ENCODE data around the gene GRM7. TPM values are rescaled to one million over a fixed set of nuclear protein-coding genes. Genes with fewer than 3 reads are reported as not detected.

The GRM7 gene
- total RNA-seq, 1 experiment from 2014 or later, result 0.28 TPM

DNA sequence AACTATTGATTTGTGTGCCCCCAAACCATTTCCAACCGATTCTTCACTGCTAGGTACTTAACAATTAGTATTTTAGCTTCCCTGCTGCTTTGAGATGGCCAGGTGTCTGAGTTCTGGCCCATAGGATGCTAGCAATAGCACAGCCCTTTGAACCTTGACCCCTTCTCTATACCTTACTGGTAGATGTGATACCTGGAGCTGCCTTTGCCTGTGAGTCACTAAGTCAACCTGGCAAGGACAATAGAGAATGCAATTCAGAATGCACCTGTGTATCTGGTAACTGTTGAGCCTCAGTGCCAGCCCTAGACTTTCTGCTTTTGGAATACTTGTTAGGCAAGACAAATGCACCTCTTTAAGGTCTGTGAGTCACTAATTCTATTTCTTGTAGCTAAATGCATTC is 467.4 kb downstream of the GRM7 start:
- H2AFZ ChIP-seq (ENCODE audit: low read length), result no peak overlapping the region
- no peak overlapping the region for H2AK5ac ChIP-seq (ENCODE audit: insufficient read length, low read length)
- H3K56ac ChIP-seq (ENCODE audit: insufficient read length, low read depth, low read length), result no peak overlapping the region
- H3K79me1 ChIP-seq (ENCODE audit: insufficient read depth, low read depth, low read length, poor library complexity, severe bottlenecking), result no peaks in the 10 kb centered on the region
- Mint-ChIP-seq H3K27me3 (ENCODE audit: low read depth) (no peaks in the 10 kb centered on the region), H3K4me1 (peaks cover 6% of the 10 kb centered on the region in 2 experiments), H3K36me3 (ENCODE audit: insufficient read depth in 1 of 3, low read depth in 3 of 3) (no peaks in the 10 kb centered on the region), H3K4me3 (no peak overlapping the region), H3K9me3 (no peaks in the 10 kb centered on the region), H3K27ac (no peak overlapping the region)
- H4K20me1 ChIP-seq (ENCODE audit: control insufficient read depth, insufficient read depth, insufficient read length), result no peaks in the 10 kb centered on the region
- H3K23ac ChIP-seq (ENCODE audit: insufficient read length, low read depth, low read length), result no peak overlapping the region
- TF ChIP-seq, protein P1, sequence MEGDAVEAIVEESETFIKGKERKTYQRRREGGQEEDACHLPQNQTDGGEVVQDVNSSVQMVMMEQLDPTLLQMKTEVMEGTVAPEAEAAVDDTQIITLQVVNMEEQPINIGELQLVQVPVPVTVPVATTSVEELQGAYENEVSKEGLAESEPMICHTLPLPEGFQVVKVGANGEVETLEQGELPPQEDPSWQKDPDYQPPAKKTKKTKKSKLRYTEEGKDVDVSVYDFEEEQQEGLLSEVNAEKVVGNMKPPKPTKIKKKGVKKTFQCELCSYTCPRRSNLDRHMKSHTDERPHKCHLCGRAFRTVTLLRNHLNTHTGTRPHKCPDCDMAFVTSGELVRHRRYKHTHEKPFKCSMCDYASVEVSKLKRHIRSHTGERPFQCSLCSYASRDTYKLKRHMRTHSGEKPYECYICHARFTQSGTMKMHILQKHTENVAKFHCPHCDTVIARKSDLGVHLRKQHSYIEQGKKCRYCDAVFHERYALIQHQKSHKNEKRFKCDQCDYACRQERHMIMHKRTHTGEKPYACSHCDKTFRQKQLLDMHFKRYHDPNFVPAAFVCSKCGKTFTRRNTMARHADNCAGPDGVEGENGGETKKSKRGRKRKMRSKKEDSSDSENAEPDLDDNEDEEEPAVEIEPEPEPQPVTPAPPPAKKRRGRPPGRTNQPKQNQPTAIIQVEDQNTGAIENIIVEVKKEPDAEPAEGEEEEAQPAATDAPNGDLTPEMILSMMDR (conservative IDR thresholded peaks at IDR 0.05), result no peak
- no peak overlapping the region for H3K27ac ChIP-seq (ENCODE audit: insufficient read length, low read depth, low read length)
- H2BK12ac ChIP-seq (ENCODE audit: insufficient read length, low read depth, low read length), result no peak overlapping the region
- H3K4me1 ChIP-seq (ENCODE audit: insufficient read depth, low read length), result no peaks in the 10 kb centered on the region; the same call in 1 of the 2 replicates
- H3K4ac ChIP-seq (ENCODE audit: low read depth, low read length), result no peak overlapping the region
- no peak overlapping the region for H3T11ph ChIP-seq (ENCODE audit: low read length)
- DNase-seq, result no peak
- H3K79me2 ChIP-seq (ENCODE audit: insufficient read depth, low read length), result no peaks in the 10 kb centered on the region
- no peak overlapping the region for H2BK15ac ChIP-seq (ENCODE audit: low read depth, low read length)
- H2BK120ac ChIP-seq (ENCODE audit: low read depth, low read length, poor library complexity, severe bottlenecking), result no peak overlapping the region
- no peak overlapping the region for H2BK5ac ChIP-seq (ENCODE audit: insufficient read length, low read length)
- no peak overlapping the region for H4K5ac ChIP-seq (ENCODE audit: insufficient read length, low read depth, low read length)
- no peak overlapping the region for H4K8ac ChIP-seq (replicated peaks; ENCODE audit: insufficient read length, low read depth, low read length)
- no peak overlapping the region for H4K91ac ChIP-seq (ENCODE audit: insufficient read length, low read depth, low read length)
- no peaks in the 10 kb centered on the region for H3K27me3 ChIP-seq (ENCODE audit: insufficient read depth, low read length)
- no peak overlapping the region for H3K4me2 ChIP-seq (ENCODE audit: insufficient read depth, insufficient read length, low read length)
- H2BK20ac ChIP-seq (ENCODE audit: low read depth, low read length, poor library complexity, severe bottlenecking), result no peak overlapping the region
- no peaks in the 10 kb centered on the region for H3K9me3 ChIP-seq (ENCODE audit: control insufficient read depth, low read depth, low read length)
- no peak overlapping the region for H3K14ac ChIP-seq (ENCODE audit: insufficient read depth, low read length)
- whole genome bisulfite sequencing (ENCODE audit: extremely low coverage, insufficient read length, low lambda C conversion rate), result no CpG with 5 or more reads among the region's 1 CpG
- H3K23me2 ChIP-seq (ENCODE audit: insufficient read length, low read depth, low read length, poor library complexity, severe bottlenecking), result no peaks in the 10 kb centered on the region
- no peak overlapping the region for H3K18ac ChIP-seq (ENCODE audit: insufficient read length, low read depth, low read length)
- H3K9ac ChIP-seq (ENCODE audit: extremely low read depth, insufficient read length, low read length), result no peak overlapping the region
